Measurements from ENCODE around the gene ASTN2.

GRCh38 chr9:116904165-116904564, 510.7 kb downstream of the ASTN2 start:
- TF ChIP-seq EZH2 (IDR thresholded peaks at IDR 0.05; ENCODE audit: borderline replicate concordance, low read depth, low read length, severe bottlenecking) = no peak
- TF ChIP-seq CTCF (IDR thresholded peaks at IDR 0.05; ENCODE audit: borderline replicate concordance, extremely low read depth, low read length, poor library complexity, severe bottlenecking) = no peak

All from DND-41 (cell line).